Stimulated activated CD4-positive, alpha-beta T cell treated with anti-CD3 and anti-CD28 coated beads, TNF-alpha, amount 100 ng/mL, for 1 hour (primary cell): ENCODE measurements around the gene APOL2.
A peak's percentile ranks its signal among the peaks of the same experiment; 100 is the strongest.

Experiments used
- DNase-seq, 3 donors: peaks; one replicate each; pipeline ENCODE4 v3.0.0-alpha.2; 2020; ENCODE audit warnings: low read depth in 3 of 3, low spot score in 1 of 3

The APOL2 gene

DNA sequence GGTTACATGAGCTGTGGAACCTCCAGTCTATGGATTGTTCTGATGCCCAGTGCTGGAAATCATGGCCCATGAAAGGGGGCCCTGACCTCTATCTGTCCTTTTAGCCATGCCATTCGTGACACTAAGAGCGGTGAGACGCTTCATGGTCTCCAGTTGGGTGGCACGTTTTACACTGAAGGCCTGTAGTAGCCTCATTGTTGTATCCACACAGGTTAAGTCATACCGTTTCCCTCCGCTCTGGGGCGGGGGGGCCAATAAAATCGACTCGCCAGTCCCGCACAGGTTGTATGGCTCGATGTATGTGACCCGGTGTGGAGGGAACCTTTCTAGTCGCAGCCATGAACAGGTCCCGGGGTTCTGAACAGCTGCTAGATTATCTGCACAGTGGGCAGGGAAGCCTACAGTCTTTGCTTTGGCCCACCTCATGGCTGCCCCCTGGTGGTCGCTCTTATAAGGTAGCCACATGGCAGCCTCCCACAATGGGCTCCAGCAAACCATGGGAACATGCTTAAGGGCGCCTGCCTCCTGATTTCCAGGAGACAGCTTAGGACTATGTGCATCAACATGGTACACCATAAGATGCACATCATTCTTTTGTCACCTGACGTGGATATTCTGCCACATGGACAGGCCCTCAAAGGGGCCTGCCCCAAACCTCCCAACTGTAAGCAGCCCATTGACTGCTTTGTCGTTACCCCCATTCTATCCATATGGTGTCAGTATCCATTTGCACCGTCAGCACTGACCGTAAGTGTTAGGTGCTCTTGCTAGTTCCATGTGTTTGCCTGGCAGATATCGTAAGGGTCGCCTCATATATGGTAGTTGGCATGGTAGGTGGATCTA lies 59.1 kb downstream of the APOL2 start:
- peak; percentile 68 to 84 (median 74) for DNase-seq

DNA sequence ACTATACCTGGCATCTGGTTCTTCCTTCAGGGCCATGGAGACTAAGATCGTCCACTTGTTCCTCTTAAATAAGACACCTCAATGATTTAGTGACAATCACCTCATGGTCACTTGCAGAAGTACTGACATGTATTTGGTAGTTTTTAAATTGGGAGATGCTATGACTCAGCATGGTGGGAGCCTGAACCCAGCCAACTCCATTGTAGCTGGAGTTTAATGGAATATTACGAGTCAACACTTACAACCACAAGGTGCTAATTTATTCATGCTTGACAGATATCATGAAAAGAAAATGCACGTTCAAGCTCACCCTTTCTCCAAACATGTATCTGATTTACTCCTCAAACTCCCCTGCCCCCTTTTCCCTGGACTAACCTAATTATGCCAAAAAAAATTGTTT lies 62.2 kb downstream of the APOL2 start:
- DNase-seq: no peak
